ENCODE data around the gene JAM3.

GRCh38 chr11:134155946-134156865, 87.3 kb downstream of the JAM3 start:
- TF ChIP-seq CTCF (IDR thresholded peaks at IDR 0.05) (no peak), POLR2AphosphoS5 (IDR thresholded peaks at IDR 0.05) (no peak), POLR2A (IDR thresholded peaks at IDR 0.05; ENCODE audit: low read depth) (no peak)

Measured in esophagus muscularis mucosa (tissue), 3 donors.